HG02623 (cell line): ENCODE measurements around the gene NBPF3.

Experiments
- ATAC-seq: cut with Tn5 transposase; IDR thresholded peaks from one replicate; pipeline ENCODE4 v1.9.1; 2021; ENCODE audit warnings: moderate library complexity; ENCODE audit not compliant: unreplicated experiment

Gene NBPF3

DNA sequence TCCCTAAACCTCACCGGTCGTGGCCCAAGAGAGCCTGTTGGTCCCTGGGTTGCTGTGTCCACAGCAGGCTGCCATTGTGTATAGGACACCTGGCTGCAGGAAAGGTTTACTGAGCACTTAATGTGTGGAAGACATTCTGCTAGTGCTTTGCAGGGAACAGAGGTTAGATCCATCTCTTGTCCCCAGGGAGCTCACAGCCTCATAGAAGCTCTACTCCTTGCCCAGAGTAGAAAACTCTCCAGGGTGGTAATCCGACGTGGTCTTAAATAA, 52.4 kb downstream of the NBPF3 start:
- ATAC-seq = no peak

DNA sequence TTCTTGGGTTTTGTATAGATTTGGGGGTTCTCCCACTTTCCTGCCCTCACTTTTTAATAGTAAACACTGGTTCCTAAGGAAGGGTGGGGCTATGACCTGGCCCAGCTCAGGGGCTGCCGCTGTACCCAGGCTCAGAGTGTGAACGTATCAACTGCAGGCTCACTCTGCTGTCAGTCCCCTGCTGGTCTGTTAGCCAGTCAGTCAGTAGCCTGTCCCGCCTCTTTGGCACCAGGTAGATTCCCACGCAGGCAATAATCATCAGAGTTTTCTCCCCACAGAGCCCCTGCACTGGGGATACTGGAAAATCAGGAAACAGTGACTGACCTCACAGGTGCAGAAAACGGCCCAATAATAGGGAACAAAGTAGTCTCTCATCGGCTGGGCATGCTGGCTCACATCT, 54.3 kb downstream of the NBPF3 start:
- no peak for ATAC-seq

DNA sequence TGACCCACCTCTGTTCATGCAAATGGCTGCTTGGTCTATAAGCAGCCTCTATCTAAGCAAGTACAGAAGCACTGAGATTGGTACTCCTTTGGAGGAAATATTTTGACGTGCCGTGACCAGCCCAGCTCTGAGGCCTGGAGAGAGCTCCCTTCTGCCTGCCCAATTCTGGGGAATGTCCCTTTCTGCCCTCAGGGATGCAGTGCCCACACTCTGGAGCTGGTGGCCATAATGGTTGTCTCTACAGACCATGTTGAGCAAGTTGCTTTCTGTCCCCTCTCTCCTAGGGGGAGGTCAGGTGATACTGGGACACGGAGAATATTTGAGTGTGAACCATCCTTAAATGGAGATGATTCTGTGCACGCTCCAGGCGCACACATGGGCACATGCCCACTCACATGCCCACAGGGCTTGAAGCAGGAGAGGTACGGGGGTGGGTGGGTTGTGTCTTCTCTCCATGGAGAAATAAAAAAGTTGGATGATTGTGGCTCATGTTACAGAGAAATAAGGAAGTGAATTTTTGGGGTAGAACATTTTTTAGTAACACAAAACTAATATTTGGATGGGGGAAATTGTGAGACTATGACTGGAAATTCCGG, 55.4 kb downstream of the NBPF3 start:
- no peak for ATAC-seq

DNA sequence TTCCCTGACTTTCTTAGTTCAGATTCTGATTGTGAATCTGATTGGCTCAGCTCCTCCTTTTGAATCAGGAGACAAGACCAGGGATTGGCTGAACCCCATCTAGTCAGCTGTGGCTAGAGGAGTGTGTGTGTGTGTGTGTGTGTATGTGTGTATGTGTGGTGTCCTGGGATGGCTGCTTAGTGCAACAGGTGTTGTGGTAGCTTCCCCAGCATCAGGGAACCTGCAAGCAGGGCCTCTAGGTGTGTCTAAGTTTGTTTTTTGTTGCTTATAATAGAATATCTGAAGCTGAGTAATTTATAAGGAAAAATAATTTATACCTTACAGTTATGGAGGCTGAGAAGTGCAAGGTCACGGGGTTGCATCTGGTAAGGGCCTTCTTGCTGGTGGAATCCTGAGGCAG, 56.1 kb downstream of the NBPF3 start:
- no peak for ATAC-seq

DNA sequence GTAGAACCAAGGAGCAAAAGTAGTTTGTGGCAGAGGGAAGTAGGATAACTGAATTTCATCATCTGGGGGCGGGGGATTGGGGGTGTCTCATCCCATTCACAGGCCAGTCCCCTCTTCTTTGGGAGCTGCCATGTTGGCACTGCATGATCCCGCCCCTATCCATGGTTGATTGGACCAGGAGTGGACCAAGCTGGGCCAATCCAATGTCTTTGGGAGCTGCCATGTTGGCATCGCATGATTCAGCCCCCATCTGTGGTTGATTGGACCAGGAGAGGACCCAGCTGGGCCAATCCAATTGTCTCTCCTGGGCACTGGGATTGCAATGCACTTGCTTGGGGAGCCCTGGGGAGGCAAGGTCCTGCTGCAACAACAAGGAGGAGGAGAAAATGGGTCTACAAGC, 56.9 kb downstream of the NBPF3 start:
- no peak for ATAC-seq

DNA sequence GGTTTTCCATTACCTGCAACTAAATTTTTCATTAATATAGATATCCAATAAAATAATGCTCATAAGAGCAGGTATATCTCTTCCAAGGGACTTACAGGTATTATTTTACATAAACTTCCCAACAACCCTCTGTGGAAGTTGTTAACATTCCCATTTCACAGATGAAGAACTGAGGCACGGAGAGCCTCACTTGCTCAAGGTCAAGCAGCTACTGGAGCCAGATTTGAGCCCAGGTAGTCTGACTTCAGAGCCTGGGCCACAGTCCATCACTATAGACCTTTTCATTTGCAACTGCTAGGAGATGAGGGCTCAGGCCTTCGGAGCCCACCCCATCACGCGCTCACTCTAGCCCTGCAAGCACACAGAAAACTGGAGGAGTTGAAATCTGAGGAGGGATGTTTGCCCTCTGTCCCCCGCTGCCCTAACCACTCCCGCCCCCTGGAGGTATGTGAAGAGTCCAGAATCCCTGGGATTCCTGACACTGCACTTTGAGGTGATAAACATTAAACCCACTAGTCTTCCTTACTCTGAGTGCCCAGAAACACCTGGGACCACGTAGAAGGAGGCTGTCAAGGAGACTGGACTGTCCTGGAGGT, 57.6 kb downstream of the NBPF3 start:
- ATAC-seq = no peak

DNA sequence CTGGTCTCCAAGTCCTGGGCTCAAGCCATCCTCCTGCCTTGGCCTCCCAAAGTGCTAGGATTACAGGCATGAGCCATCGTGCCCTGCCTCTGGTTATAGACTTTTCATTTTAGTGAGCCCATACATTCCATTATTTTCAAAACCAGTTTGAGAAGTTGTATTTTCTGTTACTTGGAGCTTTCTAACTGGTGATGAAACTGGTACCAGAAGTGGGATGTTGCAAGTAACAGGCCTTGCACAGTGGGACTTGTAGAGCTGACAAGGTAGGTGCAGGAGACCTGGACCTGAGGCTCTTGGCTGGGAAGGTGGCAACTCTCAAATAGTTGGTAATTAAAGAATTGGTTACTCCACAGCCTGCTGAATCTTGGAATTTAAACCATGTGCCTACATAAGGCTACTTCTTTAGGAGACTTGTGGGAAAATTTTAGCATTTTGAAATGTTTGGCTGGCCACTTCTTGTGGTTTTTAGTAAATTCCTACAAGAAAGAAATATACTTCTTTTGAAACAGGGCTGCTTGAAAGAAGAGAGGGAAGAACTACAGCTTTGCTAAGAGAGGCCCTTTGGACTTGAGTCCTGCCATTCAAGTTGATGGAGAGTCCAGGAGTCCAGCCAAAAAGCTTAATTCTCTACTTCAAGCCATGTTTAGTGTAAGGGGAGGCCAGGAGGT, 59.5 kb downstream of the NBPF3 start:
- ATAC-seq = no peak

DNA sequence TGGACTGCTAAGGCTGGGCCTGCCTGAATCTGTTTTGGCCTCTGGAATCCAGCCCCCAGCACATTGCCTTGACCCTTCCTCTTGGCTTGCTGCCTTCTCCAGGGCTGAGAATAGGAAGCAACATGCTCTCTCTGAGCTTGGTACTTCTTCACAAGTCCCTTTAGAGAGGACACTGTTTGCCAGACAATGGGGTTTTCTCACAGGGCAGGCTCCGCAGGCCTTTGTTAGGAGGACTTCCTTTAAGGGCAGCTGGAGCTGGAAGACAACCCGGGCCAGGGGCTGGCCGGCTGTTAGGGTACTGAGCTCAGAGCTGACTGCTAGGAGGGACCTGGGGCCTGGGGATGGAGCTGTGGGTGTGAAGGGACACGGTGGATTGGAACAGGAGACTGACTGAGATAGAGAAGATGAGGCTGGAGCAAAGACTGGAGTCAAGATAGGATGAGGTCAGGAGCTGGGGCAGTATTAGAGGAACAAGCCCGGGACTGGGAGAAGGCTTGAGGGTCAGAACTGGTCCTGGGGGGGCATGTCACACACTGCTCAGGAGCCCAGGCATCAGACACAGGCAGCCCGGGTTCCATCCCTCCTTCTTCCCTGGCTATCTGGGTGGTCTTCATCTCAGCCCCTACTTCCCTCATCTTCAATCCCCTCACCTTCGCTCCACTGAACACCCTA, 63.9 kb downstream of the NBPF3 start:
- no peak for ATAC-seq

DNA sequence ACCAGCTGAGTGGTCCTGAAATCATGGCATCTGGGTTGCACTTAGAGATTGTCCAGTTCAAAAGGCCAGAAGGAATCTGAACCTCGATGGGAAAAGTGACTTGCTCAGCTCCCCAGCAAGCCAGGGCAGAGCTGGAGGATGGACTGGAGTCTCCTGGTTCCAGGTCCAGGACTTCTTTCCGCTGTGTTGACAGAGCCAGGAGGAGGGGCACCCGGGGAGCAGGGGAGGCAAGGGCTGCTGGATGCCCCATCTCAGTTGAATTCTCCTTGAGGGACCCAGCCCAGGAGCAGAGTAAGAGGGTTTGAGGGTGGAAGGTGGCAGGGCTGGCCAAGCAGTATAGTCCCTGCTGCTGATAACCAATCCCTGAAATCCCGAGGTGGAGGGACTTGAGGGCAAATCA, 66.9 kb downstream of the NBPF3 start:
- no peak for ATAC-seq

DNA sequence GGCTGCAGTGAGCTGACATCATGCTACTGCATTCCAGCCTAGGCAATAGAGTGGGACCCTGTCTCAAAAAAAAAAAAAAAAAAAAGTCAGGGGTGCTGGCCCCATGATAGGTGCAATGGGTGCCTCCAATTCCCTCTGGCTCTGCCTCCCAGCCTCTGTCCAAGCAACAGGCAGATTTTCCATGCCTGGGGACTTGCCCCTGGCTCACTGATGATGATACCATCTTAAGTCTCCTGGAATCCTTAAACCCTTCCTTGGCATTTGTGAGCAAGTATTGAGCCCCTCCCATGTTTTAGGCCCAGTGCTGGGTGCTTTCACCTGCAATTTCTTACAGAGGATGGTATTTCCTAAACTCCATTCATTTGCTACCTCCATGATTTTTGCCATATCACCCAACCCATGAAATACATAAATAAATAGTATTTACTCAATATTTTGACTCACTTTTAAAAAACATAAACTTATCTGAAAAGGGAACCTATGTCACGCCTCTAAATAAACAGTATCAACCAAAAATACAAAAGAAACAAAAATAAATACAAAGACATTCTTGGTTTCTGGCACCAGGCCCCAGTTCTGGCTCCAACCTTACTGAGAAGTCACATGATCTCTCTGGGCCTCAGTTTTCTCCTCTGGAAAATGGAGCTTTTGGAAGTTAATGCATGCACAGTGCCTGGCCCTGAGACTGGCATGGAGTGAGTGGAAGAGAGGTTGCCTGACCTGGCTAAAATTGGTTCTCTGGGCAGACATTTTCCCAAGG, 67.8 kb downstream of the NBPF3 start:
- ATAC-seq = no peak

DNA sequence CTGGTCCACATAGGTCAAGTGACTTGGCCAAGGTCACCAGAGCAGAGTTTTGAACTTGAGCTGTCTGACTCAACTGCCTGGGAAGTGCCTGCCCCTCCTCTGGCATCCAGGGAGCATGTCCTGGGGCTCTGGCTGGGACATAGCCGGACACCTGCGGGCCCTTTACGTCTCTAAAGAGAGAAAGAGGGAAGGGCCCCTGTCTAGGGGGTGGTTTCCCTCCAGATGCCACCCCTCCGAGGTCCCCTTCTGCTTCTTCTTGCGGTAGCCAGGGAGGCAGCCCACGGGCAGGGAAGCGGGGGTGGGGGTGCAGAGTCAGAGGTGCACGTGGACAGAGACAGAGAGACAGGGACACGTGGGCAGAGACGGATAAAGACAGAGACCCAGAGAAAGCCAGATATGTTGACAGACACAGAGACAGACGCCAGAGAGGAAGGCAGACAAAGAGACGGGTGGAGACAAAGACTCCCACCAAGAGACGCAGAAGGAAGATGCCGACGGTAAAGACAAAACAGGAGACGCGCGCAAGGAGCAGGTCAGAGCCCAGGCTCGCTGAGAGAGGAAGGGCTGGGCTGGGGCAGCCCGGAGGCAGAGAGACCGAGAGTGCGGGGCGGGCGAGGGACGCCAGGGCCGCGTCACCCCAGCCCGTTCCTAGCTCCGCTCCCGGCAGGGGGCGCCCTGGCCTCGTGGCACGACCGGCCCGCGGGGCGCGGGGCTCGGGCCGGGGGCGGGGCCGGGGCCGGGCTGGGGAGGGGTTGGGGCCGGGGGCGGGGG, 68.8 kb downstream of the NBPF3 start:
- no peak for ATAC-seq

DNA sequence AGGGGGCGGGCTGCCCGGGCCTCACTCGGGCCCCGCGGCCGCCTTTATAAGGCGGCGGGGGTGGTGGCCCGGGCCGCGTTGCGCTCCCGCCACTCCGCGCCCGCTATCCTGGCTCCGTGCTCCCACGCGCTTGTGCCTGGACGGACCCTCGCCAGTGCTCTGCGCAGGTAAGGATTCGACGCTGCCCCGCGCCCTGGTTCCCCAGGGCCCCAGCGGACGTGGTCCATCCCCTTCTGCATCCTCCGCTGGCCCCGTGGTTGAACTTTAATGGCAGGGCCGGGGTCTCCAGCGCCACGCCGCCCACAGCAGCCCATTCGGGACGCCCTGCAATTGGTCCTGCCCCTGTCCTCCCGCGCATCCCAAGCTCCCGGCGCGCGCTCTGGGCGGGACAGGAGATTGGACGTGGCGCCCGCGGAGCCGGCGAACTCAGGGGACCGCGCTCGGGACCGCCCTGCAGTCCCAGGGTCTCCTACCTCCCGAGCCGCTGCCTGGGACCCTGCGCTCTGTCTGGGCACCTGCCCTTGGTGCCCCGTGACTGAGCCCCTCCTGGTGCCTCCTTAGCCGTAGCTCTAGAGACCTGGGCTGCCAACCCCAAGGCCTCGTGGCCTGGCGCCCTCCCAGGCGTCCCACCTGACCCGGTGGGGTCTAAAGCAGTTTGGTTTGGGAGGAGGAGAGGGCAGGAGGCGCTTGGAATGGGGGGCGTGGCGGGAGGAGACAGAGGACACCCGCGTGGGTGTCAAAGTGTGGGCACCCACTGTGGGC, 69.6 kb downstream of the NBPF3 start, which contains the start of gene ALPL:
ALPL (plus strand) TSS at position 73 of the 762 bp plus-strand sequence. CDS start 44,659 bp downstream, outside the sequence.
- ATAC-seq = no peak

DNA sequence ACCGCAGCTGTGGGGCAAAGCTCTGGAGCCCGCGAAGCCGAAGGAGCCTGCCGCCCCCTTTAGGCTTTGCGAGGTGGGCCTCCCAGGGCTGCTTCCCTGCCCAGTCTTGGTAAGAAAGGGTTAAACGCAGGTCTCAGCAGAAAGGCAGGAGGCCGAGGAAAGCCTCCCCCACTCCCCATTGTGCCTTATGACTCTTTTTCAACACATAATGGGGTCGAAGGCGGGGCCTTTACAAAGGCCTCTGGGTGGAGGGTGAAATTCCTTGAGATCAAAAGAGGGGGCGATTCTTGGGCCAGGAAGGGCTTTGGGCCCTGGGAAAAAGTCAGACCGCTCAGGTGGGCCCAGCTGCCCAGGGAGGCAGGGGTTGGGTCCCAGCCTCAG, 70.2 kb downstream of the NBPF3 start:
- no peak for ATAC-seq

DNA sequence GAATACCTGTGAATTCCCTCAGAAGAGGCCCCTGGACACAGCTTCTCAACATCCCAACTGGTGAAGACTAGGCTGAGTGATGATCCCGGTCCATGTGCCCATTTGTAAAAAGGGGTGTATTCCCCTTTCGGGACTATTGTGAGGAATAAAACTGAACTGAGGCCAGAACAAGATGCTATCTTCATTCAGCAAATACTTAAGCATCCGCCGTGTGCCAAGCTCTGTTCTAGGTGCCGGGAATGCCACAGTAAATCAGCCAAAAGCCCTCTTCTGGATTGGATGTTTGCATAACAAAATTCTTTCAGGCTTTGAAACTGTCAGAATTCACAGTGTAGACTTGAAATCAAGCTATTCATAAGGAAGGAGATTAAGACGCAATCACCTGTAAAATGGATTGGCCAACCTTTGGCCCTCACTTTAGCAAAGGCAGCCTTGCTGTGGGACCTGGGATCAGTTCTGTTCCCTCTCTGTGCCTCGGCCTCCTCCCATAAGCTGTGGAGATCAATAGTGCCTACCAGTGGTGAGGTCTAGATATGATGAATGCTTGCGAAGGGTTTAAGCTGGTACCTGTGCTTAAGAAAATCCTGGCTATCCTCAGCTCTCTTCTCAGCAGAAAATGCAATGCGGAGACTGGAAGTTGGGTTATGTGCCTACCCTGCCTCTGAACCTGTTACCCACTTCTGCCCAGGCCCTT, 71.1 kb downstream of the NBPF3 start:
- ATAC-seq = no peak

DNA sequence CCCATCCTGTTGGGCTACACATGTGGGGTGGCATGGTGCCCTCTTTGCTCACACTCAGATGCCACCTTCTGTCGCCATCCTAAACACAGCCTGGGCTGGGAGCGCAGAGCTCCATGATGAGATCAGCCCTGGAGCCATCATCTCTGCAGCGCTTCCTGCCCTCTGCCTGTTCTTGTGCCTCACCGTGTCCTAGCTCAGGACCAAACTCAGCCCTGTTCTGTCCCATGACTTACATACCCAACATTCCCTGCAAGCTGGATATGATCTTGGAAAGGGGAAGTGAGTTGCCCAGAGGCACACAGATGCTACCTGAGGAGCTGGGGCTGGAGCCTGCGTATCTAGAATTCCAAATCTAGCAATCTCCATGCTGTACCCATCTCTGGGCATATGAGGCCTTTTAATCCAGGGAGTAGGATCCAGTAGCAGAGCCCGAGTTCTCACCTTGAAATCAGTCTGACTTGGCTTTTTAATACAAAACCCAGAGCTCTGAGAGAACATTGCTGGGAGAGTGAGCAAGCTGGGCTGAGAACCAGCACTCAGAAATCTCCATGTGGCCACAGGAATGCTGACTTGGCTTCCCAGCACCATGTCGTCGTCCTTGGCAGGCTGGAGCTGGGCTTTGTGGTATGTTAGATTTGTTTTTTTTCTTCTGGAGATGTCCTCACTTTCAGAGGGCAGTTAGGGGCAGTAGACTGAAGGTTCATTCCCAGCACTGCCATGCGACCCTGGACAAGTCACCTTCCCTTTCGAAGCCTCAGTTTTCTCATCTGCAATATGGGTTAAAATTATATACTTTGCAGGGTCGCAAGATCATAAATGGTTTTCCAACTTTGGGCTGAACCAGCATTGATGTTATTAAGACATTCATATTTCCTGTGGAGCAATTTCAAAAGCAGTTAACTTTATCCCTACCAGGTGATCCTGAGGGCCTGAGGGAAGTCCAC, 71.9 kb downstream of the NBPF3 start:
- no peak for ATAC-seq

DNA sequence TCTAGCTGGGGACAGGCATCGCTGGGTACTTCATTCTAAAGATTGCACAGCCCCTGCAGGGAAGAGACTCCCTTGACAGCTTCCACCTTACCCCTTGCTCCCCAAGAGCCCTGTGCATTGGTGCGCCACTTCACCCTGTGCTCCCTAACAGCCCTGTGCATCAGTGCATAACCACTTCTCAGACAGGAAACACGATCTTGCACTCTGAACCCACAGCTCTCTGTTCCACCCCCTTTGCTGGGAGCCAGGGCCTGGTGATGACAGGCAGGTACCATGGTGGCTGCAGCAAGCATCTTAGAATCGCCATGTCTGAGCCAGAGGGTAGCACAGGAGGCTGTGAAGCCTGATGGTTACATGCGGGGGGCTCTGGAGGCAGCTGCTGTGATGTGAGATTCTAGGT, 74.3 kb downstream of the NBPF3 start:
- no peak for ATAC-seq

DNA sequence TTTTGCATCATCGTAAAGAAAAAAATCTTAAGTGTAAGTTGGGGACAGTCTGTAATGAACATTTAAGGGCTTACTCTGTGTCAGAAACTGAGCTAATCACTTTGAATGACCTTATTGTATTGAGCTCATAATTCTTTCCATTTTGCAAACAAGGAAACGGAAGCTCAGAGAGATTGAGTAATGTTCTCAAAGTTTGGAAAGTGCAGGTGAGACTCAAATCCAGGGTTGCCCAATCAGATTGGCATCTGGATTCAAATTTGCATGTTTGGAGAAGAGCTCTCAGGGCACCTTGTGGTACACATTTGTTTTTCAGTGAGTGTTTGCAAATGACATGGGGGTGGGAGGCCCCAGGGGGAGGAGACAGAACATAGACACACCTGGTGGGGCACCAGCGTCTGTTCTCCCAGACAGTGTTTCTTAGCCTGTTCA, 77.2 kb downstream of the NBPF3 start:
- no peak for ATAC-seq
